Stimulated activated CD8-positive, alpha-beta memory T cell treated with anti-CD3 and anti-CD28 coated beads, Interleukin-7, amount 100 ng/mL, for 1 hour (primary cell): Measurements from ENCODE around the gene AFM.
"Not testable (repeated sequence)": the region's sequence is repeated elsewhere in the genome, so short reads cannot be mapped to it uniquely, and the experiment has no call there.

ENCODE experiments used
- DNase-seq, 2 donors: peaks; one replicate each; pipeline ENCODE4 v3.0.0-alpha.2; 2020; ENCODE audit warnings: low read depth in 2 of 2

AFM gene

GRCh38 chr4:73507541-73507940 lies 26.0 kb downstream of the AFM start:
- DNase-seq, result no peak

DNA sequence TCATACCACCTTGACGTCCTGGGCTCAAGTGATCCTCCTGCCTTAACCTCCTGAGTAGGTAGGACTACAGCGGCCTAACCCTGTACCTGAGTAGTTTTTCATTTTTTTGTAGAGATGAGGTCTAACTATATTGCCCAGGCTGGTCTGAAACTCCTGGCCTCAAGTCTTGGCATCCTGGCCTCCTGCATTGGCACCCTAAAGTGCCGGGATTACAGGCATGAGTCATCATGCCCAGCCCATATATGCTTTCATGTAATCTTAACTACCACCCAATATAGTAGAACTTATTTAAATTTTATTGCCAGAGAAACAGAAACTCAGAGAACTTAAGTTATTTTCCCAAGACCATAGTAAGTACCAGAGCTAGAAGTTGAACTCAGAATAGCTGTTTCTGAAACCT lies 27.1 kb downstream of the AFM start:
- DNase-seq, result no peak

DNA sequence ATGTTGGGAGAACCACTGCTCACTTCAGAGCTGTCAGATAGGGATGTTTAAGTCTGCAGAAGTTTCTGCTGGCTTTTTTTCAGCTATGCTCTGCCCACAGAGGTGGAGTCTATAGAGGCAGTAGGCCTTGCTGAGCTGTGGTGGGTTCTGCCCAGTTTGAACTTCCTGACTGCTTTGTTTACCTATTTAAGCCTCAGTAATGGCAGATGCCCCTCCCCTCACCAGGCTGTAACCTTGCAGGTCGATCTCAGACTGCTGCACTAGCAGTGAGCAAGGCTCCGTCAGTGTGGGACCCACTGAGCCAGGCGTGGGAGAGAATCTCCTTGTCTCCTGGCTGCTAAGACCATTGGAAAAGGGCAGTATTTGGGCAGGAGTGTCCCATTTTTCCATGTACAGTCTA lies 36.8 kb downstream of the AFM start:
- DNase-seq, result no peak

DNA sequence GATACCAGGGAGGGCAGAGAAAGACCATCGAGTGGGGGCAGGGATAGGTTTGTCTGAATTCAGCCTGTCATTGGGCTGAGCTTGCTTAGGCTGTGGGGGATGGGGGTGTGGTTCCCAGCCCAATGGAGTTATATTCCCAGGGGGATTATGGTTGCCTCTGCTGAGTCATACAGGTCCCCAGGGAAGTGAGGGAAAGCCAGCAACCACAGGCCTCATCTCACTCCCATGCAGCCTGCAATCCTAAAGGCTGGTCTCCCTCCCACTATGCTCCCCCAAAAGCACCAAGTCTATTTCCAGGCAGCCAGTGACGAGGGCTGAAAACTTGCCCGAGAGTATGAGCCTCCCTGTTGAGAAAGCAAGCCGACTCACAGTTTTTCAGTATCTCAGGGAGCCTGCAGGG lies 39.3 kb downstream of the AFM start:
- DNase-seq, result no peak

- no peak for DNase-seq
Observed at GRCh38 chr4:73523126-73523525, 41.6 kb downstream of the AFM start.

DNA sequence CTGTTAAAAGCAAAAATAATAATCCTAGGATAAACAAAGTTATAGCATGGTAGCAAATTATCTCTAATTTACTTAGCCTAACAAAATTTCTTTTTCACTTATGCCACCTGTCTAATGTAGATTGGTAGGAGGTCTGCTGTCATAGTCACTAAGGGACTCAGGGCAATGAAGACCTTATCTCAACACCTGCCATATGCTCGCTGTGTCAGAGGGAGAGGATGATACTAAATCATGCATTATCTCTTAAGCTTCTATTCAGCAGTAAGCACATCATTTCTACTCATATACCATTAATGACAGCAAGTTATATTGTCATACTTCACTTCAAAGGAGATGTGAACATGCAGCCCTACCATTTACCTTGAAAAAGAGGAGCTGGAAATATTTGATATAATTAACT lies 44.1 kb downstream of the AFM start:
- no peak for DNase-seq

- no peak for DNase-seq
Observed at GRCh38 chr4:73527196-73527595, 45.7 kb downstream of the AFM start.

GRCh38 chr4:73528171-73528570 lies 46.6 kb downstream of the AFM start:
- no peak for DNase-seq

DNA sequence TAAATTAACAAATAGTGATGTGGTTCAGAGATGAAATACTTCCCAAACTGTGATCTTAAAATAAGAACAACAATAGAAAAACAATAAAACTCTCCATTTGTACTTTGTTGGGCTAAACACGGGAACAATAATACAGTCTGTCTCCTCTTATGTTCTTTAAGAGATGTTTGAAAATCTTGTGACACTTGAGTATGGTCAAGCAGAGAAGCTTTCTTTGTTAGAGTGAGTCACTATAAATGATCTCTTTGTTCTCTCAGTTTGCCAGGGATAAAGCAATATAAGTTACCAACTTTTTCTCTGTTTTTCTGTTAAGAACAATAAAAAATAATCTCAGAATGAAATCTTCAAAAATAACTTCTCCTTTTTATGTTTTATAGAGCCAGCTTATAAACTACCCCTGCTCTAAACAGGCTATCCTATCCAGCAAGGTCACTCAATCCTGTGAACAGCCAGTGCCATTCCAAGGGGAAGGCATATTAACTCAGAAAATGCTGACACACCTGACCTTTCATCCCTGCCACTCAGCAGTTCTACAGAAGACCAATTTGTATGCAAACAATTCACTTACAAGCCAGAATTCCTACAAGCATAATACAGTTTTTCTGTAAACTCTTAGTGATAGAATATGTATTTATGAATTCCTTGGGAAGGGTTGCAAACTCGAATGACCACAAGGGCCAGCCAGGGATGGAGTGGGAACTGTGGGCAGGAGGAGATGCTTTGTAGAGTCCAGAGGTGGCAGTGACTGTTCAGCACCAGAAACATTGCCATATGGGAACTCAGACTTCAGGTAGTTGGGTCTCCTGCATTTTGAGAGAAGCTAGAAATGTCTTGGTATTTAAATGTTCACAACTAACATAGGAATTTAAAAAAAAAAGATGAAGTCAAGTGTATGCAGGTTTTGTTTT lies 52.2 kb downstream of the AFM start:
- no peak for DNase-seq

DNA sequence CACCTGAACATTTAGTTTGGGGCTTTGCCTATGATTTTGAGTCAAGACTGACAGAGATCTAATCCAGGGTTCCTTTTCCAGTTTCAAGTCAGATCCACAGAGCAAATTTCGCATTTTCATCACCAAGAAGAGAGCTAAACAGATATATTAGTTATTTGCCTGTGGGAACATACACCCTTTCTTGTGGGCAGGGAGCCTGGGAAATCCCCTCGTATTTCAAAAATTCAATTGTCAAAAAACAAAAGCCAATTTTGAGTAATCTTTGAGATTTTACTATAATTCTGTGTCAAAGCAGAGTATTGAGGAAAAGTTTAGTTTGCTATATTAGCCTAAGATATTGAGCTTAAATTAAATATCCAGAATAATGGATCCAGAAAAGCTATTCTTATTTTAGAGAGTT lies 56.6 kb downstream of the AFM start:
- DNase-seq, result no peak

DNA sequence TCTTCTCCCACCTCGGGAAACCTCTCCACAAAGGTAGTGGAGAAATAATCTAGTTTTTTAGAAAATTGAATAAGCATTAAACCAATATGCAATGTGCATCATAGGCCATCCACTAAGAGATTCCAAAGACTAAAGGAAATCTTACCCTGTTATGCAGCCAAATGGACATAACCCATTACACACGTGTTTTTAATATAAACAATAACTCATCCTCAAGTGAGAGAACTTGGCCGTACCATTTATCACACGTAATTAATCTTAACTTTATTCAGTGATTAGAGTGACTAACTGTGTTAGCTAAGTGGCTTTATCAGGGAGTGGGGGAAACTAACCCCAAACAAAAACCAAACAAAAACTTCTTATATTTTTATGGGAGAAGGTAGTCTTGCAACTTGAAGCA lies 57.8 kb downstream of the AFM start:
- DNase-seq, result no peak

GRCh38 chr4:73540826-73541225 lies 59.3 kb downstream of the AFM start:
- no peak for DNase-seq

DNA sequence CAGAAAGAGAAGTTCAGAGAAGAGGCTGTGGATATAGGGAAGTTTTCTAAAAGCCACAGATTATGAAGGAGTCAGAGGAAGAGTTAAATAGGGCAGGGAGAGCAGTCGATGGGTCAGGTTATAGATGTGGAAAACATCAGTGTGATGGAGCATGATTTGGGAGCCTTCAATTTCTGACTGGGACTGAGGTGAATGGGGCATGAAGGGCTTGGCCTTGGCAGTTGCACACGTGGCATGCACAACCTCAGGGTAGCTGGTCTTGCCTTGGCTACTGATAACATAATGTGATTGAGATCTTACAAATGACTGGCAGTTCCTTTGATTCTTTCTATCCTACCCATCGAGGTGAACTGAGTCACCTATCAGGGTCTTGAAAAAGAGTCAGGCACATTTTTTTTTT lies 59.7 kb downstream of the AFM start:
- no peak for DNase-seq

DNA sequence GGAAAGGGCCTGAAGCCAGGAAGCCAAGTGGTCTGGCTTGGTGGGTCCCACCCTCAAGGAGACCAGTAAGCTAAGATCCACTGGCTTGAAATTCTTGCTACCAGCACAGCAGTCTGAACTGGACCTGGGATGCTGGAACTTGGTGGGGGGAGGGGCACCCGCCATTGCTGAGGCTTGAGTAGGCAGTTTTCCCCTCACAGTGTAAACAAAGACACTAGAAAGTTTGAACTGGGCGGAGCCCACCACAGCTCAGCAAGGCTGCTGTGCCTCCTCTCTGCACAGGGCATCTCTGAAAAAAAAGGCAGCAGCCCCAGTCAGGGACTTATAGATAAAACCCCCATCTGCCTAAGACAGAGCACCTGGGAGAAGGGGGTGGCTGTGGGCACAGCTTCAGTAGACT lies 63.1 kb downstream of the AFM start:
- no peak for DNase-seq

- DNase-seq, result not testable (repeated sequence)
Observed at GRCh38 chr4:73550865-73551264, 69.3 kb downstream of the AFM start.
